PFSK-1 (cell line): ENCODE data around the gene PGBD5.

Experiments
- FOXP2 ChIP-seq: optimal IDR thresholded peaks from 2 replicates; pipeline ENCODE3; 2011; ENCODE audit warnings: borderline replicate concordance, control low read depth, inconsistent platforms; ENCODE audit not compliant: insufficient read depth; ENCODE audit errors: extremely low read length, extremely low read depth
- POLR2AphosphoS5 ChIP-seq: IDR thresholded peaks from 2 replicates; pipeline ENCODE4 v1.6.1; 2012; ENCODE audit warnings: low read depth, mild to moderate bottlenecking, control low read depth, low read length, moderate library complexity
- SIN3A ChIP-seq: IDR thresholded peaks from 2 replicates; pipeline ENCODE4 v1.6.1; 2012; ENCODE audit warnings: mild to moderate bottlenecking, low read length, moderate library complexity, borderline replicate concordance; ENCODE audit not compliant: insufficient read depth
- TAF1 ChIP-seq: IDR thresholded peaks from 2 replicates; pipeline ENCODE4 v1.6.1; 2012; ENCODE audit warnings: low read length, control low read depth, borderline replicate concordance; ENCODE audit not compliant: insufficient read depth
- TF ChIP-seq, protein P1 (sequence below), 2 experiments: IDR thresholded peaks; 2 replicates each; pipeline versions ENCODE4 v1.6.1 to v1.8.0; 2011 to 2012; ENCODE audit warnings: low read depth in 2 of 2, low read length in 2 of 2, control low read depth in 1 of 2, inconsistent platforms in 1 of 2, mild to moderate bottlenecking in 1 of 2, moderate library complexity in 1 of 2; ENCODE audit not compliant: insufficient read depth in 1 of 2

The PGBD5 gene

DNA sequence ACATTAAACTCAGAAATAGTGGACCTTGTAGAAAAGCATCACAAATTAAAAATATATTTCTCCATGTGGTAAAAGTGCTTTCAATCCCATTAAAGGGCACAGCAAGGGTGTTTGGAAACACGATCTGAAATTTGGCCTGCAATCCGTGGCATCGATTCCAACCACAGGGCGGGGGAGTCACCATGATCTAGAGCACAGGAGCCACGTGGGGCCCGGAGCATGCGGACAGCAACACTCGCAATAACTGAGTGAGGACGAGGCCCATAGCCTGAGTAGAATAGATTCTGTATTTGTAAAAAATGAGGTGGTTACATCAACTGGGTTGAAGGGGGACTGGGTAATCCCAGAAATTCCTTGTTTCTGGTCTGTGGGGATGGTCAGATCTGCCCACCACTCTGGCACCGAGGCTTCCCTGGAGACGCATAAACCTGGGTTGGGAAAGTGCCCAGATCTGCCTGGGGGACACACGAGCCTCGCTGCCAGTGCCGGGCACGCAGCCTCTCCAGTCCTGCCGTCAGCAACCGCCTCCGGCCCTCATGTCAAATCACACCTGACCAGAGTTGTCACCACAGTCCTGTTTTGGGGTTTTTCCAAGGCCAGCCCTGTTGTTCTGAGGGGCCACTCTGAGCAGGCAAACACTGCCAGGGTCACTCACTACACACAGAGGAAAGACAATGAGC, 104.3 kb downstream of the PGBD5 start:
- TF ChIP-seq POLR2AphosphoS5 (no peak), TAF1 (no peak), FOXP2 (no peak), SIN3A (no peak)
- TF ChIP-seq, protein P1, sequence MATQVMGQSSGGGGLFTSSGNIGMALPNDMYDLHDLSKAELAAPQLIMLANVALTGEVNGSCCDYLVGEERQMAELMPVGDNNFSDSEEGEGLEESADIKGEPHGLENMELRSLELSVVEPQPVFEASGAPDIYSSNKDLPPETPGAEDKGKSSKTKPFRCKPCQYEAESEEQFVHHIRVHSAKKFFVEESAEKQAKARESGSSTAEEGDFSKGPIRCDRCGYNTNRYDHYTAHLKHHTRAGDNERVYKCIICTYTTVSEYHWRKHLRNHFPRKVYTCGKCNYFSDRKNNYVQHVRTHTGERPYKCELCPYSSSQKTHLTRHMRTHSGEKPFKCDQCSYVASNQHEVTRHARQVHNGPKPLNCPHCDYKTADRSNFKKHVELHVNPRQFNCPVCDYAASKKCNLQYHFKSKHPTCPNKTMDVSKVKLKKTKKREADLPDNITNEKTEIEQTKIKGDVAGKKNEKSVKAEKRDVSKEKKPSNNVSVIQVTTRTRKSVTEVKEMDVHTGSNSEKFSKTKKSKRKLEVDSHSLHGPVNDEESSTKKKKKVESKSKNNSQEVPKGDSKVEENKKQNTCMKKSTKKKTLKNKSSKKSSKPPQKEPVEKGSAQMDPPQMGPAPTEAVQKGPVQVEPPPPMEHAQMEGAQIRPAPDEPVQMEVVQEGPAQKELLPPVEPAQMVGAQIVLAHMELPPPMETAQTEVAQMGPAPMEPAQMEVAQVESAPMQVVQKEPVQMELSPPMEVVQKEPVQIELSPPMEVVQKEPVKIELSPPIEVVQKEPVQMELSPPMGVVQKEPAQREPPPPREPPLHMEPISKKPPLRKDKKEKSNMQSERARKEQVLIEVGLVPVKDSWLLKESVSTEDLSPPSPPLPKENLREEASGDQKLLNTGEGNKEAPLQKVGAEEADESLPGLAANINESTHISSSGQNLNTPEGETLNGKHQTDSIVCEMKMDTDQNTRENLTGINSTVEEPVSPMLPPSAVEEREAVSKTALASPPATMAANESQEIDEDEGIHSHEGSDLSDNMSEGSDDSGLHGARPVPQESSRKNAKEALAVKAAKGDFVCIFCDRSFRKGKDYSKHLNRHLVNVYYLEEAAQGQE (IDR thresholded peaks at IDR 0.05; ENCODE audit: insufficient read depth in 1 of 2, low read depth in 2 of 2, low read length in 2 of 2), result no peak

DNA sequence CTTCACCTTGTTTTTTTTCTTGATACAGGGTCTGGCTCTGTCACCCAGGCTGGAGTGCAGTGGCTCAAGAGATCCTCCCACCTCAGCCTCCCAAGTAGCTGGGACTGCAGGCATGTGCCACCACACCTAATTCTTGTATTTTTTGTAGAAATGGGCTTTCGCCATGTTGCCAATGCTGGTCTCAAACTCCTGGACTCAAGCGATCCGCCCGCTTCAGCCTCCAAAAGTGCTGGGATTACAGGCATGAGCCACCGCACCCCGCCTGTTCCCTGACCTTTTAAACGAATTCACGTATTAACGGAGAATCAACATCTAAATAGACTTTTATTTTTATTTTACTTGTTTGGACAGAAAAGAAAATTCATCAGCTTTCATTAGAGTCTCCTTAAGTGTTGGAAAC, 104.8 kb downstream of the PGBD5 start:
- TF ChIP-seq, protein P1 (IDR thresholded peaks at IDR 0.05; ENCODE audit: insufficient read depth in 1 of 2, low read depth in 2 of 2, low read length in 2 of 2), result no peak
- TF ChIP-seq SIN3A (no peak), FOXP2 (no peak), POLR2AphosphoS5 (no peak), TAF1 (no peak)

DNA sequence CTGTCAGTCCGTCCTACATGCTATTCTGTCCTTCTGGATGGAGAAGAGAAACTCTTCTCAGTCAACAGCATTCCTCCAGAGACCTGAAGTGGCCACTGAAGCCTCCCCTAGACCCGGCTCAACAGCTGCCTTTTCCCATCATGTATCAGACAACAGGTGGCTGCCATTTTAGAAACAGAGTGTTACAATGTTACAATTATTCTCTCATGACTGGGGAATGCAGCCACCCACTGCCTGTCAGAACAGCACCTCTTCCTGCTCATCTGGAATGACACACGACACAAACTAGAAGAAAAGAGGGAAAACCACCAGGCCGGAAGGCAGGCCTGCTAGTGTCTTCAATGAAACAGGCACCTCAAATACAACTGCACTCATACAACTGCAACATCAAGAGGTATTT, 105.3 kb downstream of the PGBD5 start:
- TF ChIP-seq POLR2AphosphoS5 (no peak), FOXP2 (no peak), SIN3A (no peak)
- TF ChIP-seq, protein P1 (IDR thresholded peaks at IDR 0.05; ENCODE audit: insufficient read depth in 1 of 2, low read depth in 2 of 2, low read length in 2 of 2), result no peak

DNA sequence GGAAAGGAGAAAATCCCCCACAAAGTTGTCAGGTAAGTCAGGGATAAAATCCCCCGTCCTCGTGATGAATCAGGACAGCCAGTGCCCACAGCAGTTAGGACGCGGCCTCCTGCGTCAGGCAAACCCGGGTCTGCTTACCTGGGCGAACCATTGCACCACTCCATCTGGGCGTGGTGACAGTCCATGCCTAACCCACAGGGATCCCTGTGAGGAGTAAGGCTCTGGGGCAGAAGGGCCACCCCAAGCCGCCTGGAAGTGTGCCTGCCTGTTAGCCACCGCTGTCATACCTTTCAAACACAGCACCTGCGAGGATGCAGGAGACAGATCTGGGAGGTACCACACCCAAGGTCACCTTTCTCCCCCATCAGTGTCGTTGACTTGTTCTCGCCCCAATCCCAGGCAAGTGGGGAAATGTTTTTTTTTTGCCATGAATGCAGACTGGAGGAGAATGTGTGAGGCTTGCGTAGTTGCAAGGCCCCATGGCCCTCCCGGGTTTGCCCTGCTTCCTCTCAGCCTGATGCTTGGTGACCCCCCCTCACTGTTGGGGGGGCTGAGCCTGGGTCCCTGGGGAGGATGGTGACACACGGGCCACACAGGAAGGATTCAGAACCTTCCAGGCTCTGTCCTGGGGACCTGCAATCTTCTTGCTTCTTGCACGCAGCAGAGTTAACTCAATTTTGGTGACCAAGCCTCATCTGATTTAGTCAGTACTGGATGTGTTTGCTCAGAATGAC, 107.0 kb downstream of the PGBD5 start:
- TF ChIP-seq FOXP2 (no peak), SIN3A (no peak), TAF1 (no peak), POLR2AphosphoS5 (no peak)
- TF ChIP-seq, protein P1 (IDR thresholded peaks at IDR 0.05; ENCODE audit: insufficient read depth in 1 of 2, low read depth in 2 of 2, low read length in 2 of 2), result no peak
